Aorta (tissue), 5 donors: Measurements from ENCODE around the gene ABCB8. TPM values are rescaled to one million over a fixed set of nuclear protein-coding genes. Genes with fewer than 3 reads are reported as not detected.
"Not testable (repeated sequence)": the region's sequence is repeated elsewhere in the genome, so short reads cannot be mapped to it uniquely, and the experiment has no call there.

Experiments
- ATAC-seq: fragments of 200-7000 bp; cut with Tn5 transposase; one replicate; pipeline ENCODE4 v1.9.1; 2022; ENCODE audit warnings: moderate library complexity; ENCODE audit not compliant: low FRiP score
- DNase-seq, 2 donors: peaks; one replicate each; pipeline ENCODE4 v3.0.0-alpha.2; 2020
- H3K27ac ChIP-seq, 2 donors: one replicate each; pipeline ENCODE4 v1.5.1; 2013; ENCODE audit warnings: low read length in 2 of 2, mild to moderate bottlenecking in 2 of 2, moderate library complexity in 2 of 2, control low read depth in 1 of 2, inconsistent platforms in 1 of 2, low read depth in 1 of 2
- H3K27me3 ChIP-seq, 2 donors: one replicate each; pipeline ENCODE4 v1.6.1; 2013; ENCODE audit warnings: control low read depth in 1 of 2, low read length in 1 of 2, mild to moderate bottlenecking in 1 of 2, moderate library complexity in 1 of 2; ENCODE audit not compliant: insufficient read depth in 2 of 2, control insufficient read depth in 1 of 2
- H3K36me3 ChIP-seq, 2 donors: one replicate each; pipeline ENCODE4 v1.6.1; 2013; ENCODE audit warnings: control low read depth in 1 of 2, low read length in 1 of 2, mild to moderate bottlenecking in 1 of 2; ENCODE audit not compliant: insufficient read depth in 2 of 2, control insufficient read depth in 1 of 2
- H3K4me1 ChIP-seq, 2 donors: one replicate each; pipeline ENCODE4 v1.6.1; 2013; ENCODE audit warnings: low read length in 2 of 2, control low read depth in 1 of 2, mild to moderate bottlenecking in 1 of 2, moderate library complexity in 1 of 2; ENCODE audit not compliant: insufficient read depth in 2 of 2, control insufficient read depth in 1 of 2
- H3K4me3 ChIP-seq, 2 donors: one replicate each; pipeline ENCODE4 v1.5.1; 2013; ENCODE audit warnings: low read length in 2 of 2, control low read depth in 1 of 2, mild to moderate bottlenecking in 1 of 2
- H3K9me3 ChIP-seq: one replicate; pipeline ENCODE4 v1.6.1; 2013; ENCODE audit warnings: mild to moderate bottlenecking, low read length; ENCODE audit not compliant: control insufficient read depth
- WGBS, 2 donors: extraction: QIAGEN DNeasy Blood & Tissue Kit; methylation state at CpG; one replicate each; pipeline ENCODE4 v1.1.7; 2013; 5-methylcytosine and 5-hydroxymethylcytosine counted together
- intact Hi-C, 2 donors: fragments of 100-400 bp; cut with DNase I; formaldehyde crosslinking; loops; one replicate each; pipeline versions ENCODE4 v1.14.2 to v1.15.0; 2022
- polyA plus RNA-seq, 2 donors: library from polyadenylated mRNA; stranded (reverse); fragments of 200-250 nt; gene quantifications; one replicate each; pipeline ENCODE4 v1.2.3, GENCODE V29; 2013
- total RNA-seq, 2 donors: library from RNA; stranded (reverse); fragmentation: NEBNext Ultra II Directional; extraction: Animal tissue kit (Norgen Biotek cat#: 25700); gene quantifications; one replicate each; pipeline ENCODE4 v1.2.1, GENCODE V29; 2021
- donor health status: healthy with polysubstance abuse.
- donor health status: Bipolar disorder and iron deficiency.
- donor health status: DM: no; HTN: no; CAD: no.
- donor health status: DM: no; HTN: no; CAD: no.
- donor health status: DM: yes; HTN: yes; CAD: no.

The ABCB8 gene
- total and polyA plus RNA-seq, 4 donors: 5.5 to 39.7 (median 24.7) TPM

DNA sequence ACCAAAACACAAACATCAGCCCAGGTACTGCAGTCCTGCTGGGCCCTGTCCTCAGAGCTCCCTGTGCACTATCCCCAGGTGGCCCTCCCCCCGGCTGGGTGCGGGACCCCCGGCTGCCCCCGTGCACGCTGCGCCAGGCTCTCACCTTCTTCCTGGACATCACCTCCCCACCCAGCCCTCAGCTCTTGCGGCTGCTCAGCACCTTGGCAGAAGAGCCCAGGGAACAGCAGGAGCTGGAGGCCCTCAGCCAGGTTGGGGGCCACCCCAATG, 18.3 kb upstream of the ABCB8 start:
- no peak overlapping the region for H3K27ac ChIP-seq
- no peaks in the 10 kb centered on the region for H3K36me3 ChIP-seq
- DNase-seq (no peak), ATAC-seq (no peak)
- H3K4me1 ChIP-seq: no peaks in the 10 kb centered on the region
- intact Hi-C loops: no loop called here
- H3K9me3 ChIP-seq: no peaks in the 10 kb centered on the region
- WGBS, 2 donors: 25 to 53% methylated on average over 7 of the region's 7 CpGs
- no peaks in the 10 kb centered on the region for H3K27me3 ChIP-seq
- H3K4me3 ChIP-seq: no peak overlapping the region

DNA sequence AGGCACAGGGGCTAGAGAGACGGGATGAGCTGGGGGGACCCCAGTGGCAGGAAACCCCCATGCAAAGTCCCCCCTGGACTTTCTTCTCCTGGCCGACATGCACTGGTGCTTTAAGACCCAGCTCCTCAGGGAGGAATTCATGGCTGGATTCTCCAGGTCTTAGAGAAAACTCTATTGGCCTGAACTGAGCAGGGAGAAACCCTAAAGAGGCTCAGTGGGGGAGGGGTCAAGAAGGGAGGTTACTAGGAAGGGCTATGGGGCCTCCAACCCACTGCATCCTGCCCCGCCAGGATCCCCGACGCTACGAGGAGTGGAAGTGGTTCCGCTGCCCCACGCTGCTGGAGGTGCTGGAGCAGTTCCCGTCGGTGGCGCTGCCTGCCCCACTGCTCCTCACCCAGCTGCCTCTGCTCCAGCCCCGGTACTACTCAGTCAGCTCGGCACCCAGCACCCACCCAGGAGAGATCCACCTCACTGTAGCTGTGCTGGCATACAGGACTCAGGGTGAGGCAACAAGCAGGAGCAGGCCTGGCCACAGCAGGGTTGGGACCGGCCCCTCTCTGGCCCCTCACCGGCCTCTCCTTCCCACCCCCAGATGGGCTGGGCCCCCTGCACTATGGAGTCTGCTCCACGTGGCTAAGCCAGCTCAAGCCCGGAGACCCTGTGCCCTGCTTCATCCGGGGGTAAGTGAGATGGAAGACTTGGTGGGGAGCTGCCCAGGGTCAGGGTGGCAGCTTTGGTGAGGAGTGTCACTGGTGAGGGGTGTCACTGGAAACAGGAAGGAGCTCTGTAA, 17.7 kb upstream of the ABCB8 start:
- H3K27ac ChIP-seq: no peak overlapping the region
- ATAC-seq (no peak), DNase-seq (no peak)
- H3K27me3 ChIP-seq: no peaks in the 10 kb centered on the region
- WGBS, 2 donors: 23 to 29% methylated on average over 16 to 18 of the region's 18 CpGs
- no peaks in the 10 kb centered on the region for H3K4me1 ChIP-seq
- intact Hi-C loops: no loop called here
- H3K4me3 ChIP-seq: no peak overlapping the region
- no peaks in the 10 kb centered on the region for H3K36me3 ChIP-seq
- no peaks in the 10 kb centered on the region for H3K9me3 ChIP-seq

- Histone ChIP-seq H3K27ac (no peak overlapping the region), H3K4me3 (no peak overlapping the region), H3K36me3 (no peaks in the 10 kb centered on the region), H3K27me3 (no peaks in the 10 kb centered on the region), H3K9me3 (no peaks in the 10 kb centered on the region), H3K4me1 (no peaks in the 10 kb centered on the region)
- intact Hi-C loops: no loop called here
- no peak for DNase-seq
- WGBS, 2 donors: 67 to 70% methylated on average over 1 of the region's 1 CpG
- ATAC-seq: no peak
Observed at GRCh38 chr7:151011097-151011409, 17.2 kb upstream of the ABCB8 start.

DNA sequence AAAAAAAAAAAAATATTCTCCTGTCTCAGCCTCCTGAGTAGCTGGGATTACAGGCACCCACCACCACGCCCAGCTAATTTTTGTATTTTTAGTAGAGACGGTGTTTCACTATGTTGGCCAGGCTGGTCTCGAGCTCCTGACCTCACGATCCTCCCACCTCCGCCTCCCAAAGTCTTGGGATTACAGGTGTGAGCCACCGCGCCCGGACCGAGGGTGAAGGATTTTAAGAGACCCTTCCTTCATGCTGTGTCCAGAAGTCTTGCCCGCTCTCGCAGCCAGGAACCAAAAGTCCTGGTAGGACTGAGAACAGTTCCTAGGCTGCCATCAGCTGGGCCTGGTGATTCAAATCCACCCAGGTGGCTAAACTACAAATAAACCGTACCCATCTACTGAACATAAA, 16.6 kb upstream of the ABCB8 start:
- H3K27ac ChIP-seq, H3K4me1 ChIP-seq, H3K36me3 ChIP-seq, intact Hi-C loops, DNase-seq, H3K9me3 ChIP-seq, H3K4me3 ChIP-seq, ATAC-seq, H3K27me3 ChIP-seq: not testable (repeated sequence)
- 87 to 94% methylated on average over 12 of the region's 12 CpGs for WGBS, 2 donors

GRCh38 chr7:151012031-151012692, 16.1 kb upstream of the ABCB8 start:
- H3K9me3 ChIP-seq: no peaks in the 10 kb centered on the region
- no peaks in the 10 kb centered on the region for H3K36me3 ChIP-seq
- H3K4me1 ChIP-seq: no peaks in the 10 kb centered on the region
- intact Hi-C loops: no loop called here
- no peak overlapping the region for H3K27ac ChIP-seq
- 81 to 86% methylated on average over 6 of the region's 6 CpGs for WGBS, 2 donors
- no peak overlapping the region for H3K4me3 ChIP-seq
- no peak for ATAC-seq
- DNase-seq: no peak
- no peaks in the 10 kb centered on the region for H3K27me3 ChIP-seq

GRCh38 chr7:151012911-151013347, 15.3 kb upstream of the ABCB8 start:
- ATAC-seq: no peak
- H3K4me1 ChIP-seq: no peaks in the 10 kb centered on the region
- 6 to 12% methylated on average over 23 of the region's 23 CpGs for WGBS, 2 donors
- H3K36me3 ChIP-seq: no peaks in the 10 kb centered on the region
- DNase-seq: no peak
- H3K9me3 ChIP-seq: no peaks in the 10 kb centered on the region
- intact Hi-C loops: no loop called here
- no peaks in the 10 kb centered on the region for H3K27me3 ChIP-seq
- no peak overlapping the region for H3K27ac ChIP-seq
- H3K4me3 ChIP-seq: no peak overlapping the region

- Histone ChIP-seq H3K4me3 (no peak overlapping the region), H3K4me1 (no peaks in the 10 kb centered on the region), H3K27me3 (no peaks in the 10 kb centered on the region), H3K9me3 (no peaks in the 10 kb centered on the region), H3K36me3 (no peaks in the 10 kb centered on the region), H3K27ac (no peak overlapping the region)
- DNase-seq (no peak), ATAC-seq (no peak)
- 5 to 9% methylated on average over 22 to 26 of the region's 26 CpGs for WGBS, 2 donors
- intact Hi-C loops: no loop called here
Observed at GRCh38 chr7:151013356-151013732, 14.9 kb upstream of the ABCB8 start.

DNA sequence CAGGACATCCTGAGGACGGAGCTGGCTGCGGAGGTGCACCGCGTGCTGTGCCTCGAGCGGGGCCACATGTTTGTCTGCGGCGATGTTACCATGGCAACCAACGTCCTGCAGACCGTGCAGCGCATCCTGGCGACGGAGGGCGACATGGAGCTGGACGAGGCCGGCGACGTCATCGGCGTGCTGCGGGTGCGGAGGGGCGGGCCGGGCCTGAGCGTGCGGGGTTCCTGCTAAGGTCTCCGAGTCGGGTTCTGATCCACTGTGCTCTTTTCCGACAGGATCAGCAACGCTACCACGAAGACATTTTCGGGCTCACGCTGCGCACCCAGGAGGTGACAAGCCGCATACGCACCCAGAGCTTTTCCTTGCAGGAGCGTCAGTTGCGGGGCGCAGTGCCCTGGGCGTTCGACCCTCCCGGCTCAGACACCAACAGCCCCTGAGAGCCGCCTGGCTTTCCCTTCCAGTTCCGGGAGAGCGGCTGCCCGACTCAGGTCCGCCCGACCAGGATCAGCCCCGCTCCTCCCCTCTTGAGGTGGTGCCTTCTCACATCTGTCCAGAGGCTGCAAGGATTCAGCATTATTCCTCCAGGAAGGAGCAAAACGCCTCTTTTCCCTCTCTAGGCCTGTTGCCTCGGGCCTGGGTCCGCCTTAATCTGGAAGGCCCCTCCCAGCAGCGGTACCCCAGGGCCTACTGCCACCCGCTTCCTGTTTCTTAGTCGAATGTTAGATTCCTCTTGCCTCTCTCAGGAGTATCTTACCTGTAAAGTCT, 14.3 kb upstream of the ABCB8 start:
- Histone ChIP-seq H3K4me3 (no peak overlapping the region), H3K27me3 (no peaks in the 10 kb centered on the region), H3K9me3 (no peaks in the 10 kb centered on the region), H3K36me3 (no peaks in the 10 kb centered on the region), H3K4me1 (no peaks in the 10 kb centered on the region), H3K27ac (no peak overlapping the region)
- intact Hi-C loops: no loop called here
- 8% methylated on average over 55 of the region's 55 CpGs for WGBS, 2 donors
- DNase-seq (peak; percentile 88 to 89), ATAC-seq (peak; percentile 13)

DNA sequence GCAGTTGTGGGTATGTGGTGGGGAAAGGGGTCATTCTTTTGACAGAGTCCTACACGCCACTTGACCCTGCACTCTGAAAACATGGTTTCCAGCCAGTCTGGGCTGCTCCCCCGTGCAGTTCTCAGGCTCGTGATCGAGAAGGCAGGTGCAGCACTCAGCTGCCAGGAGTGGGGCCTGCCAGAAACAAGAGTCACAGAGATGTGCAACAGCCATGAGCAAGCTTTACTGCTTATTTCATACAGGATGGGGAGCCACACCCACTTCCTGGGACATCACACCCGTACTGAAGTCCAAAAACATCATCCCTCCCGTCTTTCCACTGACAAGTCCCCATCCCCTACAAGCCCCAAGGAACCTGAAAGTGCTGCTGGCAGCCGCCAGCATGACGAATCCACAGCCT, 13.3 kb upstream of the ABCB8 start:
- WGBS, 2 donors: 83 to 86% methylated on average over 8 of the region's 8 CpGs
- Histone ChIP-seq H3K27ac (no peak overlapping the region), H3K4me1 (no peaks in the 10 kb centered on the region), H3K9me3 (no peaks in the 10 kb centered on the region), H3K36me3 (no peaks in the 10 kb centered on the region), H3K4me3 (no peak overlapping the region), H3K27me3 (no peaks in the 10 kb centered on the region)
- ATAC-seq (no peak), DNase-seq (no peak)
- intact Hi-C loops: loop anchor here in 1 of 2 donors (5.0 kb wide), 1 partner anchor 118 kb away; no protein-coding TSS in a partner anchor
